T-helper 9 cell (primary cell): ENCODE measurements around the gene AP5Z1.
A peak's percentile ranks its signal among the peaks of the same experiment; 100 is the strongest.

ENCODE experiments used
- DNase-seq: peaks from one replicate; pipeline ENCODE4 v3.0.0-alpha.2; 2020

The AP5Z1 gene

GRCh38 chr7:4823441-4824119 is 48.2 kb downstream of the AP5Z1 start:
- DNase-seq: no peak

GRCh38 chr7:4824120-4824775 is 48.8 kb downstream of the AP5Z1 start:
- DNase-seq: no peak

GRCh38 chr7:4825081-4825480 is 49.7 kb downstream of the AP5Z1 start:
- no peak for DNase-seq

GRCh38 chr7:4828720-4829383 is 53.4 kb downstream of the AP5Z1 start:
- DNase-seq: no peak

GRCh38 chr7:4830176-4830575 is 54.8 kb downstream of the AP5Z1 start:
- DNase-seq: peak; percentile 13

GRCh38 chr7:4831723-4832495 is 56.5 kb downstream of the AP5Z1 start:
- no peak for DNase-seq

- no peak for DNase-seq
Measured at GRCh38 chr7:4832711-4833110, 57.3 kb downstream of the AP5Z1 start.

GRCh38 chr7:4833176-4833575 is 57.8 kb downstream of the AP5Z1 start:
- no peak for DNase-seq

GRCh38 chr7:4833691-4834600 is 58.5 kb downstream of the AP5Z1 start:
- no peak for DNase-seq

- DNase-seq: no peak
Measured at GRCh38 chr7:4834601-4835397, 59.4 kb downstream of the AP5Z1 start.

GRCh38 chr7:4835398-4836205 is 60.2 kb downstream of the AP5Z1 start:
- DNase-seq: no peak

- DNase-seq: no peak
Measured at GRCh38 chr7:4836206-4836661, 60.8 kb downstream of the AP5Z1 start.

GRCh38 chr7:4837041-4837802 is 61.8 kb downstream of the AP5Z1 start:
- no peak for DNase-seq

GRCh38 chr7:4837803-4838625 is 62.6 kb downstream of the AP5Z1 start:
- DNase-seq: no peak

GRCh38 chr7:4838626-4839334 is 63.4 kb downstream of the AP5Z1 start:
- no peak for DNase-seq

- no peak for DNase-seq
Measured at GRCh38 chr7:4840079-4840501, 64.7 kb downstream of the AP5Z1 start.
